ENCODE data around the gene CASP6.

CASP6 gene

DNA sequence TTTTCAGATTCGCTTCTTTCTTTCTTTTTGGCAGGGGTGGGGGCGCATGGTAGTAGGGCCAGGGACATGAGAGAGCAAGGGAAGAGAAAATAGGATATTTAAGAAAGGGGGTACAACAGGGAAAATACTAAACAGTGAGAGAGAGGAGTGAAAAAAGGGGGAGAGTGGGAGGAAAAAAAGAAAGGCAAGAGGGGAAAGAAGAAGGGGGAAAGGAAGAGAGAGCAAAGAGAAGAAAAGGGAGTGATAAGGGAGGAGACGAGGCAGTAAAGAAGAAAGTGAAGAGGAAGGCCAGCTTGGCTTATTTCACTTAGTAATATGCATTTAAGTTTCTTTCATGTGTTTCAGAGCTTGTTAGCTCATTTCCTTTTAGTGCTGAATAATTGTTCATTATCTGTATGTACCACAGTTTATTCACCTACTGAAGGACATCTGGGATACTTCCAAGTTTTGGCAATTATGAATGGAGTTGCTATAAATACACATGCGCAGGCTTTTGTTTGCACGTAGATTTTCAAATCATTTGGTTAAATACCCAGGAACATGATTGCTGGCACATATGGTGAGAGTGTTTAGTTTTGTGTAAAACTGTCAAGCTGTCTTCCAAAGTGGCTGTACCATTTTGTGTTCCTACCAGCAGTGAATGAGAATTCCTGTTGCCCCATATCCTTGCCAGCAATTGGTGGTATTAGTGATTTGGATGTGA lies 37.3 kb downstream of the CASP6 start:
- DNase-seq = no peak

DNA sequence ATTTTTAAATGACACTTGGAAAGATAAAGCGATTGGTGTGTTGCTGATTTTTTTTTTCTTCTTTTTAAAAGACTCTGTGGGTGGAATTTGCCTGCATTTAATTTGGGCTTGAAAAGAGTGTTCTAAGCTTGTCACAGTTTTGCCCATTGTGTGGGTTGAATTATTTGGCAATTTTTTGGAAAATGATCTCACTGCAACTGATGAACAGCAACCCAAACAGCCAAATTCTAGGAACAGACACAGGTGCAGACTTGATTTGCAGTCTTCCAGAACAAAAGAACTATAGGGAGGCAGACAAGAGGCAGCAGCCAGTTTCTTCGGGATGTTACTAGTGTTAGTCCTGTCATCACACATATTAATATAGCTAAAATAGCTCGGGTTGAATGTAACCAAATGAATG lies 40.5 kb downstream of the CASP6 start:
- DNase-seq = no peak

DNA sequence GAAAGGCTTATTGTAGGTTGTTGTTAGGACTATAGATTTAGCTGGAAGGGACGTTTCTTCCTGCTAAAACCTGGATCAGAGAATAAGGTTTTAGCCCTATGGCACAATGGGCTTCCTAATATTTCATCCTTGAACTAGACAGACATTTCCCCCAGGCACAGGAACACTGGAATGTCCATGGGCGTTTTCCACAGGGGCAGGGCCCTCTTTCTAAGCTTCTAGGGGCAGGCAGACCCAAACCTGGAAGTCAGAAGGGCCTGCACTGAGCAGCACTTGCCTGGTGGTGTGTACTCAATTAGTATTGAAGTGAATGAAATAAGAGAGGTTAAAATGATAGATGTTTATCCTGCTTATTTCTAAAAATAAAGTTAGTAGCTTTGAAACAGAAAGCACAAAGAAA lies 41.1 kb downstream of the CASP6 start:
- DNase-seq = no peak

DNA sequence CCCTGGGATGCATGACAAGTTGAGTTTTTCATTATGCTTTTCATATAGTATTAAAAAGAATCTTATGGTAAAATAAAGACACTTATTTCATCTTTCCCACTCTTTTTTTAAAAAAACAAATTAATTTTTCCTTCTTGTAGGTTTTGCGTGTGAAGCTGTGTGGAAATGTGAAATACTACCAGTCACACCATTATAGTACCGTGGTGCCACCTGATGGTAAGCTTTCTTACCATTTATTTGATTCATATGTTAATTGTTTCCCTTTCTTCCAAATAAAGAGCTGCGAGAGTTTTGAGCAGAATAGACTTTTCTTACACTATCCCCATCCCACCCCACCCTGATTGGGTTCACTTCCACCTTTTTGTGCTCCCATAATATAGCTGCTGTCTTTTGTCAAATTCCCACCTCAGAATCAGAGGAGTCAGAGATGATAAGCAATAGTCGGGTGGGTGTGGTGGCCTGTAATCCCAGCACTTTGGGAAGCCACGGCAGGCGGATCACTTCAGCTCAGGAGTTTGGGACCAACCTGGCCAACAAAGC lies 44.3 kb downstream of the CASP6 start:
- no peak for DNase-seq

DNA sequence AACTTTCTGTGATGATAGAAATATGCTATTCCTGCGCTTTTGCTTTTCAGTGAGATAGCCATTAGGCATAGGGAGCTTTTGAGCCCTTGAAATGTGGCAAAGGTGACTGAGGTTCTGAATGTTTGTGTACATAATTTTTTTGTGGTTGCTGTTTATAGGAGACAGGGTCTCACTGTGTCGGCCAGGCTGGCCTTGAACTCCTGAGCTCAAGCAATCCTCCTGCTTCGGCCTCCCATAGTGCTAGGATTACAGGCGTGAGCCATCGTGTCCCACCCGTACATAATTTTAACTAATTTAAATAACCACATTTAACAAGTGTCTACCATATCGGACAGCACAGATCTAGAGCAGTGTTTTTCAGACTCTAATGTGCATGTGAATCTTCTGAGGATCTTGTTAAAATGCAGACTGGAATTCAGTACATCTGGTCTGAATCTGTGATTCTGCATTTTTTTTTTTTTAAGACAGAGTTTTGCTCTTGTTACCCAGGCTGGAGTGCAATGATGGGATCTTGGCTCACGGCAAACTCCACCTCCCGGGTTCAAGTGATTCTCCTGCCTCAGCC lies 45.3 kb downstream of the CASP6 start:
- no peak for DNase-seq

DNA sequence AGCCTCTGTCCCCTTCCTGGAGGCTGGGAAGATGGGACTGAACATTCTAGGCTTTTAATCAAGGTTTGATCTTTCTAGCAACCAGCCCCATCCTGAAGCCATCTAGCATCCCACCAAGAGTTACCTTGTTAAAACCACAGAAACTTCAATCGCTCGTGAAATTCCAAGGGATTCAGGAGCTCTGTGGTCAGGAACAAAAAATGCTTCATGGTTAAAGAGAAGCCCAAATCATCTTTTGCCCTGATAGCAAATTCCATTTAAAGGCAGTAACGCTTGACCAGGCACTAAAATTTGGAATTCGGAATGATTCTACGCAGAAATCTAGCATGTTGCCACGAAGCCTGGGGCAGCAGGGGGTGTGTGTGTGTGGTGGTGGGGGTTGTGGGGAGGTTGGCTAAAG lies 47.8 kb downstream of the CASP6 start:
- no peak for DNase-seq

DNA sequence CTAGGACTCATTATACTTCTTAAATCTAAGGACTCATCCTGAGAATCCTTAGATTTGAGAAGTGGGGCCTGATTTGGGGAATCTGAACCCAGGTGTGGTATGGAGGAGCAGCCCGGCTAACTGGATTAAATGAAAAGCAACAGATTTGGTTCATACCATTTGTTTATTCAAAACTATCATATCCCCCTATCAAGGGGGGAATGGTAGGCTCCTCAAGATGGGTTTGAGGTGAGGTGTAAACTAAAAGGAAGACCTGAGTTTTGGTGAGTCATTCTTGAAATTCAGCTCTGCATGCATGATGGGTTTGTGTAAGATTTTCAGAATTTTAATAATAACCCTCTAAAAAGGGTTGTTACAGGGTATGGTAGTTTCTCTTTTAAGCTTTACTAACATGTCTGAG lies 53.4 kb downstream of the CASP6 start:
- no peak for DNase-seq

DNA sequence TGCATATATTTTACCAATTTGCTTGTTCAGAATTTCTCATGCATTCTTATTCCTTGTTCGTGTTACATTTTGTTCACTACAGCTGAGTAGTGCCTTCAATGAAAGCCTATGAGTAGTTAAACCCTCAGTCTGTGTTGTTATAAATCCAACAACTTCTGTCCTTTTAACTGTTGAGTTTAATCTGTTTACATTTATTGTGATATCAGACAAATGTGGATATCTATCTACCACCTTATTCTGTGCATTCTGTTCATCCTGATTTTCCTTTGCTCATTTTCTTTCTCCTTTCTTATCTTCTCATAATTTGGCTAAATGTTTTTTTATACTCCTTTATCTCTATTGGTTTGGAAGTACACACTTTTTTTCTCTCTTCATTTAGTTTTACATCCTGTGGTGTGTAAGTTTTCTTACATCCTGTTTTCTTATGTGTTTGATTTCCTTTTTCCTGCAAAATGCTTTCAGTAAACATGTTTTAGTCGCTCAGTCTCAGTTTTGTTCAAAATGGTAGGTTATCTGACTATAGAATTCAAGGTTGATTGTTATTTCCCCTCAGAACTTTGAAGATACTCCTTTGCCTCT lies 54.2 kb downstream of the CASP6 start:
- no peak for DNase-seq

DNA sequence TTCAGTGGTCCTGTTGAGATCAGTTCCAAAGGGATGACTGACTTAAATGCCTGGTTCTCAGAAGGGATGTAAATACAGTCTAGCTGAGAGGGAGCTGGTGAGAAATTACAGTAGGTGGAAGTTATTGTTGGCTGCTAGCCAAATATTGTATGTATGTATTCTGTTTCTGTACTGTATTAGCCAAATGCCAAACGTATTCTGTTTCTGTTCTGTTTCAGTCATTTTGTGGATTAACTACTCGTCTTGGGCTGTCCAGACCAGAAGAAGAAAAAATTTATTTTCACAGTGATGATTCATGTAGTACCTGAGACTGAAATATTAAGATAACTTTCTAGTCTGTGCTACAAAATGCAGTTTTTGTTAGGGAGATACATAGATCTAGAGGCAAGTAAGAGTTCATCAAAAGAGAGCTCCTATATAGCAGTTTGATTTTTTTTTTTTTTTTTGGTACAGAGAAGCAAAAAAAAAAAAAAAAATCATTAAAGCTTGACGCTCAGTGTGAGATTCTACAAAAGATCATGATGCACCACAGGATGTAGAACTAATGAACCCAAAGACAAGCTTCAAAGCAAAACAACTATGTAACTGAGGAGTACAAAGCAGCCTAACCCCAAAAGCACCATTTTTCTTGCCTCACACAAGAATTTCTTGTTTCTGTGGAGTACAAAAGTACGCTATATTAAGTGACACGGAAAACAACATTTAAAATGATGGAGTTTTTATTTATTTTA lies 54.8 kb downstream of the CASP6 start:
- no peak for DNase-seq

DNA sequence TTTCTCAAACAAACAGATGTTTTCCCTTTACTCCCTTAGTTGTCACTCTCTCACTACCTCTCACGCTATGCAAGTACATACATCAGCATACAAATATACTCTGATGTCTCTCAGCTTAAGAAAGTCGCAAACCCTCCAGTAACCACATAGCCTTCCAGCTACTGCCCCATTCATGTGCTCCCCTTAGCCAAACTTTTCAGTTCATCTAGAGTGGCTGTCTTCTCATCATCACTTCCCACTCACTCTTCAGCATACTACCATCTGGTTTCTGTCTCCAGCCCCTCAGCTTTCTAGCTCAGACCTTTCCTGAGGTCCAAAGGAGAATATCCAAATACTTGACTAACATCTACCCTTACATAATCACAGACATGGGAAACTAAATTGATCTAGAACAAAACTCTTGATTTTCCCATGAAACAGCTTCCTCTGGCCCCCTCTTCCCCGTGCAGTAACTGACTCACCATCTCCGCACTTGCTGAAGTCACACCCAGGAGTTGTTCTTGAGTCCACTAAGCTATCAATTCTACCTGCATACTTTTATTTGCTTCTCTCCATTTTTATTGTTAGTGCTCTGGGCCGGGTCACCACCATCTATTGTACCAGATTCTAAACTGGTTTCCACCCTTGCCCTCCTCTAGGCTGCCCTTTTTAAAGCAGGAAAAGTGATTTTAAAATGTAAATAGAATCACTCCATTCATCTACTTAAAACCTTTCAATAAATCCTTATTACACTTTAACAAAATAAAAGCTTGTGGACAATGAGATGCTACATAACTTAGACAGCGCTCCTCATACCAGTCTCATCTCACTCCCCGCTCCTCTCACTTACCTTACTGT lies 57.2 kb downstream of the CASP6 start:
- no peak for DNase-seq

DNA sequence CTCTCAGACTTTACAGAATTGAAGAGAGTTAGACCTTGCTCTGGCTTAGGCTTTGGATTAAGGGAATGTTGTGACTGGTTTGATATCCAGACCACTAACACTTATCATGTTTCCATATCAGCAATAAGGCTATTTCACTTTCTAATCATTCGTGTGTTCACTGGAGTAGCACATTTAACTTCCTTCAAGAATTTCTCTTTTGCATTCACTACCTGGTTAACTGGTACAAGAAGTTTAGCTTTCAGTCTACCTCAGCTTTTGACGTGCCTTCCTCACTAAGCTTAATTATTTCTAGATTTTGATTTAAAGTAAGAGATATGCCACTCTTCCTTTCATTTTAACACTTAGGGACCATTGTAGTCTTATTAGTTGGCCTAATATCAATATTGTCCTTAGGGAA lies 62.6 kb downstream of the CASP6 start:
- DNase-seq = no peak
